H1 (cell line): ENCODE results near the gene ARHGAP24. TPM values are rescaled to one million over a fixed set of nuclear protein-coding genes. Genes with fewer than 3 reads are reported as not detected.

ENCODE experiments used
- CHD2 ChIP-seq: IDR thresholded peaks from 2 replicates; pipeline ENCODE4 v1.6.1; 2012; ENCODE audit warnings: low read length, improper control_type of control experiment
- FOSL1 ChIP-seq: IDR thresholded peaks from 2 replicates; pipeline ENCODE4 v1.6.1; 2011; ENCODE audit warnings: mild to moderate bottlenecking, low read depth, low read length, moderate library complexity; ENCODE audit not compliant: insufficient read depth
- HDAC2 ChIP-seq, 2 experiments: fragments of 300-600 bp in 1 of 2; sonication (generic) in 1 of 2; IDR thresholded peaks; 2 replicates each; pipeline ENCODE4 v1.6.1; 2011 to 2012; ENCODE audit warnings: low read depth in 2 of 2, low read length in 2 of 2, mild to moderate bottlenecking in 2 of 2, moderate library complexity in 2 of 2, borderline replicate concordance in 1 of 2, inconsistent platforms in 1 of 2
- SIN3A ChIP-seq, 2 experiments: IDR thresholded peaks in 1 of 2; conservative IDR thresholded peaks in 1 of 2; 2 replicates each; pipeline ENCODE4 v1.6.1; 2011 to 2012; ENCODE audit warnings: low read length in 2 of 2, improper control_type of control experiment in 1 of 2, low read depth in 1 of 2, mild to moderate bottlenecking in 1 of 2
- polyA plus RNA-seq, 7 experiments: library from polyadenylated mRNA; depleted of rRNA in 3 of 7; stranded (reverse) in 5 of 7; unstranded in 2 of 7; fragments of >200 nt in 5 of 7; fragments of 200-250 nt in 2 of 7; gene quantifications; 1 replicate in 5 of 7; 2 replicates in 1 of 7; 4 replicates in 1 of 7; pipeline versions ENCODE4 v1.2.1 to v1.2.3, GENCODE V29; 2011 to 2013; ENCODE audit warnings: missing spikeins in 2 of 7, mixed read lengths in 2 of 7
- total RNA-seq: library from RNA; stranded (reverse); fragmentation: NEBNext Ultra II Directional; extraction: Animal tissue kit (Norgen Biotek cat#: 25700); gene quantifications from 2 replicates; pipeline ENCODE4 v1.2.1, GENCODE V29; 2021
- TF ChIP-seq, protein P1 (sequence below): IDR thresholded peaks from 2 replicates; pipeline ENCODE4 v1.6.1; 2011; ENCODE audit warnings: low read depth, mild to moderate bottlenecking, low read length; ENCODE audit not compliant: insufficient read depth

ARHGAP24 gene
- total and polyA plus RNA-seq, 2 of the 8 experiments (the other 6 are each of a cell fraction or from before 2014, with no cell fraction given) = 0.08 to 0.50 TPM

DNA sequence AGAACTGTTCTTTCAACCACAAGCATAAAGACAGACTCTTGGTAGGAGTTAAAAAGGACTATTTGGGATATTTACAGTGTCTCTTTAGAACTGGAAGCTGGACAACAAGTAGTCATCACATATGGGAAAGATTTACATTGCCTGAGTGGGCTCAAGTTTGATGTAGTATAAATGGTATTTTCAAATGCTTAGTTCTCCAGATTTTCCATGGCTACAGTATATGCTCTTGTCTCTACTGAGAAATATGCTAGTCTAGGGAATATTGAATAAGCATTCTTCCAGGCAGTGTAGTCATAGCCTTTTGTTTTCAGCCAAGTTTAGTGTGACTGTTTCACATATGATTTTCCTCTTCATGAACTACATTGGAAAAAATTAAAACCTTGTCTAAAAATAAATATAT is 315.6 kb downstream of the ARHGAP24 start (continued):
- TF ChIP-seq HDAC2 (IDR thresholded peaks at IDR 0.05; ENCODE audit: borderline replicate concordance in 1 of 2, low read depth in 2 of 2, low read length in 2 of 2) (no peak), CHD2 (no peak), FOSL1 (no peak), SIN3A (conservative IDR thresholded peaks at IDR 0.05 in 1 of 2, IDR thresholded peaks at IDR 0.05 in 1 of 2; ENCODE audit: low read depth in 1 of 2, low read length in 2 of 2) (no peak)
- TF ChIP-seq, protein P1, sequence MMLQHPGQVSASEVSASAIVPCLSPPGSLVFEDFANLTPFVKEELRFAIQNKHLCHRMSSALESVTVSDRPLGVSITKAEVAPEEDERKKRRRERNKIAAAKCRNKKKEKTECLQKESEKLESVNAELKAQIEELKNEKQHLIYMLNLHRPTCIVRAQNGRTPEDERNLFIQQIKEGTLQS = no peak
